HG03575 (cell line): ENCODE measurements around the gene TCFL5.

Experiments used
- ATAC-seq: cut with Tn5 transposase; IDR thresholded peaks from one replicate; pipeline ENCODE4 v1.9.1; 2021; ENCODE audit not compliant: unreplicated experiment, insufficient number of reproducible peaks, low FRiP score; ENCODE audit errors: extremely low read depth

The TCFL5 gene

DNA sequence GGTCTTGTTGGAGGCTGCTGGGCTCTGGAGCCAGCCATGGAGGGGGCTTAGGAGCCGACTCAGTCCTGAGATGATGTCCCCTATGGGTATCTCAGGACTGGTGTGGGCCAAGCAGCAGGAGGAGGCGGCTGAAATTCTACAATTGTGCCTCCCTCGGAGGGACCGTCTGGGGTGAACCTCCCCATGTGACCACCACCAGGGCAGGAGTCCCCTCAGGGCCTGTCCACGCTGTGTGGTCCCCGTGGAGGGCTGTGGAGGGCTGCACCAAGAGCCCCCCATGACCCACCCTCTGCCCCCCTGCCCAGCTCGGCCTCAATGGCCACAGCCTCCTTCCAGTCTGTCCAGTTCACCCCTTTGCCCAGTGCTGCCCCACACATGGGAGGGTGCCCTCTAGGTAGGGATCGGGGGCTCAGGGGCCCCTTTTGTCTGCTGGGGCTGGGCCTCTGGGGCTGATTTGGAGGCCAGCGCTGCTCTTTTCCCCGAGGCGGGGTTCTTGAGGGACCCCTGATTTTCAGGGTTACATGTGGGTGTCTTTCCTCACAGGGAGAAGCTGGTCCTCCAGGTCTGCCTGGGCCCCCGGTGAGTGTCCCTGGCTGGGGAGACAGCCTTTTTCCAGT lies 43.5 kb downstream of the TCFL5 start:
- no peak for ATAC-seq

DNA sequence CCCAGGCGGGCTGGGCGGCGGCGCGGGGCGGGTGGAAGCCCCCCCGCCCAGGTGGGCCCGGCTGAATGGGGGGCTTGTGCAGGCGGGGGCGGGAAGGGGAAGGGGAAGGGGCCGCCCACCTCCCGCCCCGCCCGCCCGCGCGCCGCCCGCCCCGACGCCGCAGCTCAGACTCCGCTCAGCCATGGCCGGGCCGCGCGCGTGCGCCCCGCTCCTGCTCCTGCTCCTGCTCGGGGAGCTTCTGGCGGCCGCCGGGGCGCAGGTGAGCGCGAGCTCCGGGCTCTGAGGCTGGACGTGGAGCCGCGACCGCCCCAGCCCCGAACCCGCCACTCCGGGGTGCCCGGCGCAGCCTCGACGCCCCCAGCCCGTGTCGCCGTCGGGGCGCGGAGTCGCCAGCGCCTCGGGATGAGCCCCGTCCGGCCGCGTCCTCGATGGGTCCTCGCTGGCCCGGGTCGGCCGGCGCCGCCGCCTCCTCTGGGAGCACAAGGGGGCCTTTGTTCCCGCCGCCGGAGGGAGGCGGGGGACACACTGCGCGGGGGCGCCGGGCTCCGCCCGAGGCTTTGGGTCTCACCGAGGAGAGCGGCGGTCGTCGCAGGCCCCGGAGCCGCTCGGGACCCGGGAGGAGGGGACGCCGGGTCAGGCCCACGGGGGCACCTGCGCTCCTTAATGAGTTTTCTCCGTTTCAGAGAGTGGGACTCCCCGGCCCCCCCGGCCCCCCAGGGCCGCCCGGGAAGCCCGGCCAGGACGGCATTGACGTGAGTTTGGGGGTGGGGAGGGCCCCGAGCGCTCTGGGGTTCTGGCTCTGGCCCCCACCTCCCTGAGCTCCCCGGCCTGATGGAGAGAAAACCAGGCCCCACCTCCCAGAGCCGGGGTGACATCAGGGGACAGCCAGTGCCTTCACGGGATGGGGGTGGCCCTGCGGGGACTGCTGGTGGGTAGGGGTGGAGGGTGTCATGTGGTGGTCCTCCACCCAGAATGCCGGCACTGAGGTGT lies 44.4 kb downstream of the TCFL5 start, which contains the start of gene COL9A3:
Gene COL9A3 (plus strand): TSS at position 167 of the 990 bp plus-strand sequence. CDS start 15 bp downstream, at position 182.
- no peak for ATAC-seq

DNA sequence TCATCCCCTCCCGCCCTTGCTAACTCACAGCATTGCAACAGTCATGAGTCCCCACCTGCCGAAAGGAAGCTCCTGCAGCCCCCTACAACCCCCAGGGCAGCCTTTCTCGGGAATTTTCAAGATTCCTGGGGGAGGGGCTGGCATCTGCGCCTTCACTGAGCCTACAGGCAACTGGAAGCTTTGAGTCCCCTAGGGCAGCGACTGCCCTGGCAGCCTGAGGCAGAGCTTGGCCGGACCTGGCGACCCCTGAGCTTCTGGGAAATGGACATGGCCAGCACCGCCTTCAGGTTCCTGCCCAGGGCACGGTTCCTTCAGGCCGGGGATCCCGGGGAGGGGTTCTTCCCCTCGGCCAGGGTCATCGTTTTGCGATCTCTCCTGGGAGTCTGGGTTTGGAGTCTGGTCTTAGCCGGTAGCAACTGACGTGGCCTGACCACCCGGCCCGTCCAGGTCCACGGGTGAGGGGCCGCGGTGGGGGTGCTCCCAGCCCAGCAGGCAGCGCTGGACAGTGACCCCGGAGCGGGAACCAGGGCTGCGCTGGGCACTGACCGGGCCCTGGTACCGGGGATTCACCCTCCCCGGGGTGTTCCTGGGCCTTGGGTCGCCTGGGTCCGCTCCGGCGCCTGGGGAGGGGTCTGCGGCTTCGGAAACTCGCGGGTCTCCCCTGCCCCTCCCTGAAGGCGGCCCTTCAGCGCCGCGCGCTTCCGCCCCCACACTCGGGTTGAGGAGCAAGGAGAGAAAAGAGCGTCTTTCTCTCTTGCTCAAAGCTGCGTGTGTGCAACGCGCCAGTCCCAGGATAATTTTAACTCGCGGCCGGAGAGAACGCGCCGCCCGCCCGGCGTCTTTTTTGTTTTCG lies 45.4 kb downstream of the TCFL5 start:
- no peak for ATAC-seq

DNA sequence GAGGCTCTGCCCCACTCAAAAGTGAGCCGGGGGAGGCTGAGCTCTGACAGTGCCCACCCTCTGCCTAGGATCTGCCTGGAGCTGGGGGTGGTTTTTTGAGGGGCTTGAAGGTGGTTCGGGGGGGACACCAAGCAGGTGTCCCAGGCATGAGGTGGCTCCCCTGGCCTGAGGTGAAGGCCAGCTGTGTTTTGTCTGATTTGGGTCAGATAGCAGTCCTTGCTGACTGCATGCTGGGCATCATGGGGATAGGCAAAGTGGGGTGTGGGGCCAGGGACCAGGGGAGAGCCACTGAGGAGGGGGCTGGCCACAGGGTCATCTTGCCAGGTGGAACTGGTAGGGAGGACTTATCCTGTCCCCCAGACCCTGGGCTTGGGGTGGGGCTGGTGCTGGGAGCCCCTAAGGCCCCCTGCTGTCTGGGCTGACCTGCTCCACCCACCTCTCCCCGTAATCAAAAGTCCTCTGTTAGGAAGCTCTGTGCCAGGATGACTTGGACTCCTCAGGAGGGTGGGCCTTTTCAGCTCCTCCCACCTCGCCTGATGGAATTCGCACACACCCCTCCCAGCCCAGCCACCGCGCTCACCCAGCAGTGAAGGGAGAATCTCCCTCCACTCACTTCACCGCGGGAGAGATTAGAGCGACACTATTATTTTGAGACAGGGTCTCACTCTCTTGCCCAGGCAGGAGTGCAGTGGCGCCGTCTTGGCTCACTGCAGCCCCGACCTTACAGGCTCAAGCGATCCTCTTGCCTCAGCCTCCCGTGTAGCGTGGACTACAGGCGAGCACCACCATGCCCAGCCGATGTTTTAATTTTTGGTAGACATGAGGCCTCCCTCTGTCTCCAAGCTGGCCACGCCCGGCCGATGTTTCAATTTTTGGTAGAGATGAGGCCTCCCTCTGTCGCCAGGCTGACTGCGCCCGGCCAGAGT lies 46.3 kb downstream of the TCFL5 start:
- no peak for ATAC-seq

DNA sequence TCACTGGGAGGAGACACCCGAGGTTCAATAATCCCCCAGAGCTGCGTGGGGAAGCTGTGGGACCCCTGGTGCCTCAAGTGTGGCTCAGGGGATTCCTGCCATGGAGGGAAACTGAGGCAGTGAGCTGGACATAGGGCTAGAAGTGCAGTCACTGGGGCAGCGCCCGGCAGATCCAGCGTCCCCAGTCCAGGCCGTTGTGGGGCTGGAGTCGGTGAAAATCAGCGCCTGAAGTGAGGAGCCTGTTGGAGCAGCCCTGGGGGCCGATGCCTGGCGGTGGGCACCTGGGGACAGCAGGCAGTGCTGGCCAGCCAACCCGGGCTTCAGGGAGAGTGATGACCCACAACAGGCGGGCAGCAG lies 46.9 kb downstream of the TCFL5 start:
- no peak for ATAC-seq

DNA sequence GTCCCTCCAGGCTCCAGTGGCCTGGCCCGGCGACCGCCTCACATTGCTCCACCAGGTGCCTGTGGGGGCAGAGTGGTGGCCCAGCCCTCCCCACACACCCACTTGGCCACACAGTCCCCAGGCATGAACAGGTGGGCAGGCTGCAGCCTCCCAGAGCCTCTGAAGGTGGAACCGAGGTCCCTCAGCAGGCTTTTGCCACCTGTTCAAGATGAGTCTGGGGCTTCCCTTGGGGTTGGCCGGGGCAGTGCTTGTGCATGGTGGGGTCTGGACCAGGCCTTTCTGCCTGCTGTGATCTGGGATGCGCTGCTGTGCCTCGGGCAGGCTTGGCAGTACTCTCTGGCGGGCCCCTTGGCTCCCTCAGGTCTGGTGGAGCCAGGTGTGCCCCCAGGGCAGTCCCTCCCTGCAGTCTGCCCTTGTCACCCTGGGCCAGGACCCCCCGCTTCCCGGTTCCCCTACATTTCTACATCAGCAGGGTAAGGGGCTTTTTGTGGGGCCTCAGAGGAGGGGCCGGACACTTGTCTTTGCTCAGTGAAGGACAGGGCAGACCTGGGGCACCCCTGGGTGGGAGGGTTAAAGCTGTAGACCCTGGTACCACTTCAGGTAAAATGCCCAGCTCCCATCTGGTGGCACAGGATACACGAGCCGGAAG lies 47.4 kb downstream of the TCFL5 start:
- no peak for ATAC-seq

DNA sequence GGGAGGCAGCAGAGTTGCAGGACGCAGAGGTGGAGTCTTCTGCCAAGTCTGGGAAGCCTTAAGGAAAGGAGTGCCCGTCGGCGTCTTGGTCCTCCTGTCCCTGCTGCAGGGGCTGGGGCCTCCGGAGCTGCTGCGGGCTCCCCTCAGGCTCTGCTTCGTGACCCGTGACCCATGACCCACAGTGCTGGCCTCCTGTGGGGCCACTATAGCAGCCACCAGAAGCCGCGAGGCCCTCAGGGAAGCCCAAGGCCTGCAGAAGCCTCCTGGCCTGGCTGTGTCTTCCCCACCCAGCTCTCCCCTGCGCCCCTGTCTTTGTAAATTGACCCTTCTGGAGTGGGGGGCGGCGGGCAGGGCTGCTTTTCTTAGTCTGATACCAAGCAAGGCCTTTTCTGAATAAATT lies 48.0 kb downstream of the TCFL5 start:
- ATAC-seq, result no peak

DNA sequence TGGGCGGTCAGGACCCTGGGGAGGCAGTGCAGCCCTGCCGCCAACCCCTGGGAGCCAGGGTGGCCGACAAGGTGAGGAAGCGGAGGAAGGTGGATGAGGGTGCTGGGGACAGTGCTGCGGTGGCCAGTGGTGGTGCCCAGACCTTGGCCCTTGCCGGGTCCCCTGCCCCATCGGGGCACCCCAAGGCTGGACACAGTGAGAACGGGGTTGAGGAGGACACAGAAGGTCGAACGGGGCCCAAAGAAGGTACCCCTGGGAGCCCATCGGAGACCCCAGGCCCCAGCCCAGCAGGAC lies 48.8 kb downstream of the TCFL5 start:
- no peak for ATAC-seq

DNA sequence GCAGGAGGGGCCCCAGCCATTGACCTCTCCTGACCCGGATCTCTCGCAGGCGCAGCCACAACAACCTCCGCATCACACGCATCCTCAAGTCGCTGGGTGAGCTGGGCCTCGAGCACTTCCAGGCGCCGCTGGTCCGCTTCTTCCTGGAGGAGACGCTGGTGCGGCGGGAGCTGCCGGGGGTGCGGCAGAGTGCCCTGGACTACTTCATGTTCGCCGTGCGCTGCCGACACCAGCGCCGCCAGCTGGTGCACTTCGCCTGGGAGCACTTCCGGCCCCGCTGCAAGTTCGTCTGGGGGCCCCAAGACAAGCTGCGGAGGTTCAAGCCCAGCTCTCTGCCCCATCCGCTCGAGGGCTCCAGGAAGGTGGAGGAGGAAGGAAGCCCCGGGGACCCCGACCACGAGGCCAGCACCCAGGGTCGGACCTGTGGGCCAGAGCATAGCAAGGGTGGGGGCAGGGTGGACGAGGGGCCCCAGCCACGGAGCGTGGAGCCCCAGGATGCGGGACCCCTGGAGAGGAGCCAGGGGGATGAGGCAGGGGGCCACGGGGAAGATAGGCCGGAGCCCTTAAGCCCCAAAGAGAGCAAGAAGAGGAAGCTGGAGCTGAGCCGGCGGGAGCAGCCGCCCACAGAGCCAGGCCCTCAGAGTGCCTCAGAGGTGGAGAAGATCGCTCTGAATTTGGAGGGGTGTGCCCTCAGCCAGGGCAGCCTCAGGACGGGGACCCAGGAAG lies 49.3 kb downstream of the TCFL5 start:
- ATAC-seq, result no peak

DNA sequence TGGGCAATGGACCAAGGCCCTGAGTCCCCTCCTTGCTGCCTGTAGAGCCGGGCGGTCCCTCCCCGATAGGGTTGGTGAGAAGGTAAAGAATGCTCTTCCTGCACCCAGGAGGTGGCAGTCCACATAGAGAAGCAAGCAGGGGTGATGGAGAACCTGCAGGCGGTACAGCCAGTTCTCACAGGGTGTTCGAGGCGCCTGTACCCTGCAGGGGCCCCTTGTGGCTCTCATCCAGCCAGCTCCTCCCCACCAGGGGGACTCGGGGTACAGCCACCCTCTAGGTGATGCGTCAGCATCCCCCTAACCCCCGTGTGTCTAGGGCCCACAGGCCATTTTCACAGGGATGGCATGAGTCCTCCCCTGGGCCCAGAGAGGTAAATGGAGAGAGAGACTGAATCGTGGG lies 49.9 kb downstream of the TCFL5 start:
- no peak for ATAC-seq

DNA sequence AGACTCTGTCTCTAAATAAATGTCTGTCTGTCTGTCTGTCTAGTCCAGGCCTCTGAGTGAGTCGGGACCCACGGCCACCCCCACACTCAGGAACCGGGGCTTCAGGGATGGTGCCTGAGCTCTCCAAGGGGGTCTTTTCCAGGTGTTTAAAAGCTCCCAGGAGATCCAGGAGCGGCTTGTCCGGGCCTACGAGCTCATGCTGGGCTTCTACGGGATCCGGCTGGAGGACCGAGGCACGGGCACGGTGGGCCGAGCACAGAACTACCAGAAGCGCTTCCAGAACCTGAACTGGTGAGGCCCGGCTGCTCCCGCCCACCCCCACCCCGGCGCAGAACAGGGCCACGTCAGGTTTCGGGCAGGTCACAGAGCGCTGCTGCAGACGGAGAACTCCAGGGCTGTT lies 50.3 kb downstream of the TCFL5 start:
- no peak for ATAC-seq

DNA sequence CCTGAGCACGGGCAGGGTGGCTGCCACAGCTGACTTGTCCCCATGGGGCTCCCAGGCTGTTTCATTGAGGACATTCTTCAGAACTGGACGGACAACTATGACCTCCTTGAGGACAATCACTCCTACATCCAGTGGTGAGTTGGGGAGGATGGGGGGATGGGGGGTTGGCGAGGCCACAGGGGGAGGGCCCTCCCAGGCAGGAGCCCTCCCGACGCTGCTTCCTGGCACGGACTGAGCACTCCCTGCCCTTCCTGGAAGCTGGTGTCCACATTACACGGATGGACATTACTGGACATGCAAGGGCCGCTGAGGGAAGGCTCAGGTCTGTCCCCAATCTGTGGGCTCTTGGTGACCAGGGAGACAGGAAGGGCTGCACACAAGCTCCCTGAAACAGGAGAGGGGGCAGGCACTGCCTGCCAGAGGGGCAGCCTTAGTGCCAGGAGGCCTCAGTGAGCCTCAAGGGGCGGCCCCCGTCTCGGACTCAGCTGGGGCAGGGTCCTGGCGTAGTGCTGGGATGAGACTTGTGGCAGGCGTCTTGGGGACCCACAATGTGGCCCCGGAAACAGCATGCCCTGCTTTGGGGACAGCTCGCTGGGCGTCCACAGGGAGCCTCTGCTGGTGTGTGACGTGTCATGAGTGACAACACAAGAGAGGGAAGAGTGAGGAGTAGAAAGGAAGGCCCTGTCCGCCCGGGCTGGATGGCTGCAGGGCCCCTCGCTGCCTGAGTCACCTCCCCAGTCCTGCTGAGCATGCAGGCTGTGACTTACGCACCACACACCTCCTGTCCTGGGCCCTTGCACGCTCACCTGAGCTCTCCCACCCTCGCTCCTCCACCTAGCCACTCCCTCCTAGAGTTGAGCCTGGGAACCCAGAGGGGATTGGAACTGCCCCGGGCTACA lies 51.8 kb downstream of the TCFL5 start:
- no peak for ATAC-seq

DNA sequence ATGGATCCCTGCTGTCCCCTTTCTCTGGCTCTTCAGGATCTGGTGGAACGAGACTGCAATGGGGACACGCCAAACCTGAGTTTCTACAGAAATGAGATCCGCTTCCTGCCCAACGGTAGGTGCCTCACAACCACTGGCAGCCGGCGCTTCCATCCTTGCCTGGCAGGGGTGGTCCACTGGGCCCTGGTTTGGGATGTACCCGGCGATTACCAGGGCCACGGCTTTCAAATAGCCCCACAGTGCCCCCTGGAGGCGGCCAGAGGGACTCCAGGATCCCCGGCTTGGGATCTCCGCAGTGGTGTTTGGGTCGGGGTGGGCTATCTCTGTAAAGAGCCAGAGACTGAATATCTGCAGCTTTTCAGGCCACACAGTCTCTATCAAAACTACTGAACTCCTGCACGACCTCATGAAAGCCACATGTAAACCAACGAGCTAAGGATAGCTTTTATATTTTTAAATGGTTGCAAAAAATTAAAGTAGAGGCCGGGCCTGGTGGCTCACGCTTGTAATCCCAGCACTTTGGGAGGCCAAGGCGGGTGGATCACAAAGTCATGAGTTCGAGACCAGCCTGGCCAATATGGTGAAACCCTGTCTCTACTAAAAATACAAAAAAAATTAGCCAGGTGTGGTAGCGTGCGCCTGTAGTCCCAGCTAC lies 53.3 kb downstream of the TCFL5 start:
- no peak for ATAC-seq

DNA sequence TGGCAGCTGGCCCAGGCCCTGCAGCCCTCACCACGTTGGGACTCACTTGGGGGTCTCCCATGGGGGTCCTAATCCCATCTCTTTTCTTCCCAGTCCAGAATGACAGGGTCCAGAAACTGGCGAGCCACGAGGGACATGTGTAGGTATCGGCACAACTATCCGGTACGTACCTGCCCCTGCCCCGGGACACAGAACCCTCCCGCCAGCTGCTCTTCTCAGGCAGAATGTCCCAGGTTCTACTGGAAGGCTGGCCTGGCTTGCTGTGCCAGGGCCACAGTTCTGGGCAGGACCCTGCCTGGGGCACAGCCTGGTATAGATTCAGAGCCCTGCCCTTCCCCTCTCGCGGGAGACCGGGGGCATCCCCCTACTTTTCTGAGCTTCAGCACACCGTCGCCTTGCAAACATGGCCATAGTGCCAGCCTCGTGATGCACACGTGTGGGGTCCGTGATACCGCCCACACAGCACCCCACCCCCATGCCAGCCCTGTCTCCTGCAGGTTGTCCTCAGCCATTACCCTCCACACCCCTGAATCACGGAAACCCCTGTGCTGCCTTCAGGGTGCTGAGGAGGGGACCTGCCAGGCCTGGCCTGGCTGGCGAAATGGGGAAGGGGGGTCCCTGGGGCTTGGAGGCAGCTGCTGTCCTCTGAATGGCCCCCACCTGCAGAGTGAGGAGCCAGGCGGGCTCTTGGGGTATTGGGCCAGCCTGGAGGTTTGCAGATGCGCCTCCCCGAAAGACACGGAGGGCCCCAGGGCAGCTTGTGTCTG lies 54.0 kb downstream of the TCFL5 start:
- ATAC-seq, result no peak

DNA sequence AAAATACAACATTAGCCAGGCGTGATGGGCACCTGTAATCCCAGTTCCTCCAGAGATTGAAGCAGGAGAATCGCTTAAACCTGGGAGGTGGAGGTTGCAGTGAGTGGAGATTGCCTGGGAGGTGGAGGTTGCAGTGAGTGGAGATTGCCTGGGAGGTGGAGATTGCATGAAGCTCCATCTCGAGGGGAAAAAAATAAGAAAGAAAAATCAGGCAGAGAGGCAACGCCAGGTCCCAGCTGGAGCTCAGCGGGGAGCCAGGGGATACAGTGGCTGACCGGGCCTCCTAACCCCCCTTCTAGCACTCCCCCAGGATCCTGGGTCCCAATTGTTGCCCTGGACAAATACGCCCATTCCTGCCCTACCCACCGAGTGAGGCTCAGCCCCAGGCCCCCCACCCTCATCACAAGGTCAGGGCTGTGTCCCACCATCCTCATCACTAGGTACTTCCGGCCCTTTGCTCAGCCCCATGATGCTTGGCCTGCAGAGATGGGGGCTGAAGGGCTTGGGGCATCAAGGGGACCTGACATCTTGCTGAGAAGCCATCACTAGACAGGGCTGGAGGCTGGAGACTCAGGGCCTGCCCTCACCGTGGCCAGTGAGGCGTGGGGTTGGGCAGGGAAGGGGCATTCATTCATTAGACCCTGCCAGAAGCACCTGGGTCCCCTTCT lies 55.1 kb downstream of the TCFL5 start:
- ATAC-seq, result no peak
